Measurements from ENCODE around the gene SECTM1. TPM values are rescaled to one million over a fixed set of nuclear protein-coding genes. Genes with fewer than 3 reads are reported as not detected.

Gene SECTM1
- total RNA-seq, 1 donor from 2014 or later: 14.6 TPM

GRCh38 chr17:82328994-82329507 lies 4.5 kb downstream of the SECTM1 start:
- DNase-seq (ENCODE audit: low spot score): no peak

GRCh38 chr17:82328141-82328993 lies 5.2 kb downstream of the SECTM1 start:
- DNase-seq (ENCODE audit: low spot score): no peak

- DNase-seq (ENCODE audit: low spot score): no peak
Measured at GRCh38 chr17:82327757-82328140, 5.8 kb downstream of the SECTM1 start.

- no peak for DNase-seq (ENCODE audit: low spot score)
Measured at GRCh38 chr17:82327289-82327688, 6.3 kb downstream of the SECTM1 start.

- no peak for DNase-seq (ENCODE audit: low spot score)
Measured at GRCh38 chr17:82325286-82326180, 8.0 kb downstream of the SECTM1 start.

- no peak for DNase-seq (ENCODE audit: low spot score)
Measured at GRCh38 chr17:82324566-82325285, 8.8 kb downstream of the SECTM1 start.

- no peak for DNase-seq (ENCODE audit: low spot score)
Measured at GRCh38 chr17:82323514-82324234, 9.9 kb downstream of the SECTM1 start.

GRCh38 chr17:82322526-82323453 lies 10.8 kb downstream of the SECTM1 start:
- DNase-seq (ENCODE audit: low spot score): no peak

GRCh38 chr17:82321947-82322466 lies 11.6 kb downstream of the SECTM1 start:
- no peak for DNase-seq (ENCODE audit: low spot score)

GRCh38 chr17:82320956-82321927 lies 12.3 kb downstream of the SECTM1 start:
- no peak for DNase-seq (ENCODE audit: low spot score)

GRCh38 chr17:82320140-82320840 lies 13.3 kb downstream of the SECTM1 start:
- no peak for DNase-seq (ENCODE audit: low spot score)

- no peak for DNase-seq (ENCODE audit: low spot score)
Measured at GRCh38 chr17:82319619-82320062, 13.9 kb downstream of the SECTM1 start.

GRCh38 chr17:82318772-82319606 lies 14.6 kb downstream of the SECTM1 start:
- no peak for DNase-seq (ENCODE audit: low spot score)

GRCh38 chr17:82318169-82318498 lies 15.4 kb downstream of the SECTM1 start:
- no peak for DNase-seq (ENCODE audit: low spot score)

GRCh38 chr17:82317394-82318168 lies 16.0 kb downstream of the SECTM1 start, which contains the start of gene CD7:
Gene CD7 (minus strand): TSS chr17:82317608. CDS start chr17:82317495, 113 bp downstream.
- DNase-seq (ENCODE audit: low spot score): no peak

Measured in mesenteric fat pad (tissue), 1 donor.